ENCODE results near the gene LHFPL6. TPM values are rescaled to one million over a fixed set of nuclear protein-coding genes. Genes with fewer than 3 reads are reported as not detected.
A peak's percentile ranks its signal among the peaks of the same experiment; 100 is the strongest.

Gene LHFPL6
- total RNA-seq, 1 experiment from 2014 or later = 2.5 TPM

DNA sequence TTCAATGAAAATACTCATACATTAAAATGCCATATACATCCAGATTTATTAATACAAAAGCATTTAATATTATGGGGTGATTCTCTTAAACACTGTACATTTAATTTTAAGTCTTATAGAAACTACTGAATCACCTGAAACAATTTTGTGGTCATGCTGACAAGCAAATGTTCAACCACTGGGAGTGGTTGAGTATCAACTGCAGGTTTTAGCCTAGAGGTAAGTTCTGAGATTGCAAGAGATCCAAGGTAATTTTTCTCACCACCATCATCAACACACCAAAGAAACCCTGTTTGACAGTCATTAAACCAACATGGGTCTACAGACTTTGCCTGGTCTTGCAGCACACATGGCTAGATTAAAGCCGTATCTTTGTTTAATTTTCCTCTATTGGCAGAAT lies 196.3 kb downstream of the LHFPL6 start:
- Histone ChIP-seq H4K20me1 (ENCODE audit: insufficient read depth) (no peaks in the 10 kb centered on the region), H3F3A (ENCODE audit: insufficient read depth, low read depth) (no peaks in the 10 kb centered on the region), H2AFZ (no peak overlapping the region), H3K9me2 (ENCODE audit: insufficient read depth) (no peaks in the 10 kb centered on the region), H3K79me2 (ENCODE audit: low read depth) (no peaks in the 10 kb centered on the region), H3K36me3 (ENCODE audit: low read depth) (no peaks in the 10 kb centered on the region), H3K4me3 (no peak overlapping the region), H3K27ac (no peak overlapping the region), H3K4me1 (replicated peaks; ENCODE audit: insufficient read depth) (no peaks in the 10 kb centered on the region), H3K27me3 (ENCODE audit: insufficient read depth, low read depth) (no peaks in the 10 kb centered on the region), H3K9me3 (ENCODE audit: insufficient read depth, low read depth) (no peaks in the 10 kb centered on the region), H3K4me2 (no peak overlapping the region)
- TF ChIP-seq, protein P1, sequence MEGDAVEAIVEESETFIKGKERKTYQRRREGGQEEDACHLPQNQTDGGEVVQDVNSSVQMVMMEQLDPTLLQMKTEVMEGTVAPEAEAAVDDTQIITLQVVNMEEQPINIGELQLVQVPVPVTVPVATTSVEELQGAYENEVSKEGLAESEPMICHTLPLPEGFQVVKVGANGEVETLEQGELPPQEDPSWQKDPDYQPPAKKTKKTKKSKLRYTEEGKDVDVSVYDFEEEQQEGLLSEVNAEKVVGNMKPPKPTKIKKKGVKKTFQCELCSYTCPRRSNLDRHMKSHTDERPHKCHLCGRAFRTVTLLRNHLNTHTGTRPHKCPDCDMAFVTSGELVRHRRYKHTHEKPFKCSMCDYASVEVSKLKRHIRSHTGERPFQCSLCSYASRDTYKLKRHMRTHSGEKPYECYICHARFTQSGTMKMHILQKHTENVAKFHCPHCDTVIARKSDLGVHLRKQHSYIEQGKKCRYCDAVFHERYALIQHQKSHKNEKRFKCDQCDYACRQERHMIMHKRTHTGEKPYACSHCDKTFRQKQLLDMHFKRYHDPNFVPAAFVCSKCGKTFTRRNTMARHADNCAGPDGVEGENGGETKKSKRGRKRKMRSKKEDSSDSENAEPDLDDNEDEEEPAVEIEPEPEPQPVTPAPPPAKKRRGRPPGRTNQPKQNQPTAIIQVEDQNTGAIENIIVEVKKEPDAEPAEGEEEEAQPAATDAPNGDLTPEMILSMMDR (conservative IDR thresholded peaks at IDR 0.05) = 0 out of 2 replicates have a peak, but pooled peaks have one; percentile 4
- TF ChIP-seq EZH2 (IDR thresholded peaks at IDR 0.05; ENCODE audit: low read depth) = no peak
- ChIA-PET POLR2A (ENCODE audit: unreplicated experiment) (no interaction called here), CTCF (no interaction called here)
- intact Hi-C loops (cut with micrococcal nuclease; ENCODE audit: unreplicated experiment) = no loop called here
- BruUV-seq (replicated peaks) = no TSS peak
- no peak for DNase-seq

DNA sequence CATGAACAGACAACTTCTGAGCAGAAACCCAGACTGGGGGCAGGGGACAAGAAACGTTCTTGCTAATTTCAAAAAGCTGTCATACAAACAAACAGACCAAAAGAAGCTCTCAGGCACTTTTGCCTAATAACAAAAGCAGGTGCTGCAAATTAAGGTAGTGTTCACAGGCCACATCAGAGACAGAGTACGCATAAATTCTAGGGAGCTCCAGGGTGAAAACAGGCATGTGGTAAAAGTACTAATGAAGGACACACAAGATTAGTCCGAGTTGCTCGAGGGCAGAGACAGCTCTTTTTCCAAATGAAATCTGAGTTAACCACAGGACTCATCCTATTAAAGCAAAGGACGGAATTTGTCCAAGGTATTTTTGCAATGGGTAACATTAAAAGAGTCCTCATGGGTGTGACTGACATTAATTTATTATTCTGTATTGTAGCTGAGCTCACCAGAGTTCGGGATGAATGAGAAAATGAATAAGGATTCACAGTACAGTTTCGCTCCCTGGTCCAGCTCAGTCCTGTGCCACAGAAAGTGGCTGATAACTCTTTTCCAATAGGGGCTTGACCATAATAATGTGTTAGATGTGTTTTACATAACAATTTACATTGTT lies 197.3 kb downstream of the LHFPL6 start:
- Histone ChIP-seq H3K36me3 (ENCODE audit: low read depth) (no peaks in the 10 kb centered on the region), H3K4me3 (no peak overlapping the region), H3K9me2 (ENCODE audit: insufficient read depth) (no peaks in the 10 kb centered on the region), H3K4me1 (replicated peaks; ENCODE audit: insufficient read depth) (no peaks in the 10 kb centered on the region), H3K4me2 (no peak overlapping the region), H3K9me3 (ENCODE audit: insufficient read depth, low read depth) (no peaks in the 10 kb centered on the region), H4K20me1 (ENCODE audit: insufficient read depth) (no peaks in the 10 kb centered on the region), H3F3A (ENCODE audit: insufficient read depth, low read depth) (no peaks in the 10 kb centered on the region), H3K27ac (no peak overlapping the region), H2AFZ (no peak overlapping the region), H3K79me2 (ENCODE audit: low read depth) (no peaks in the 10 kb centered on the region), H3K27me3 (ENCODE audit: insufficient read depth, low read depth) (no peaks in the 10 kb centered on the region)
- DNase-seq = no peak
- TF ChIP-seq, protein P1 (conservative IDR thresholded peaks at IDR 0.05) = no peak
- TF ChIP-seq EZH2 (IDR thresholded peaks at IDR 0.05; ENCODE audit: low read depth) = no peak
- intact Hi-C loops (cut with micrococcal nuclease; ENCODE audit: unreplicated experiment) = no loop called here
- BruUV-seq (replicated peaks) = no TSS peak
- ChIA-PET CTCF (no interaction called here), POLR2A (ENCODE audit: unreplicated experiment) (interaction anchor here (0.7 kb wide), 1 partner anchor 44 kb away, joined by 3 read pairs; no protein-coding TSS in a partner anchor)

DNA sequence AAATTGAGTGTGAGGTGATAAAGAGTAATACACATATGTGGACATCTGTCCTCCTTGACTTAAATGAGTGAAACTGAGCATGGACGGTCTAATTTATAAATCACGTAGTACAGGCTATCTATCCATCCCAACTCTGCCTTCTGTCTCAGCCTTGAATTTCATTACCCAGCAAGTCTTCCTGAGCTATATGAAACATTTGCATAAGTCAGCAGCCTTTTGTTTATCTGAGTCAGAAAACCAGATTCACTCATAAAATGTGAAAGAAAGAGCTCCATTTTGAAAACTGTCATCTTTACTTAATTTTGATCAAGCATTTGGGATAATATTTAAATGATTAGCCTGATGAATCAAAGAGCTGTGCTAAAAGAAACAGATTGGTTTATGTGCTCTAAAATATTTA lies 197.9 kb downstream of the LHFPL6 start:
- CTCF ChIA-PET = no interaction called here
- intact Hi-C loops (cut with micrococcal nuclease; ENCODE audit: unreplicated experiment) = no loop called here
- Histone ChIP-seq H3K79me2 (ENCODE audit: low read depth) (no peaks in the 10 kb centered on the region), H3K4me2 (no peak overlapping the region), H3K9me2 (ENCODE audit: insufficient read depth) (no peaks in the 10 kb centered on the region), H3K36me3 (ENCODE audit: low read depth) (no peaks in the 10 kb centered on the region), H3K4me3 (no peak overlapping the region), H3K9me3 (ENCODE audit: insufficient read depth, low read depth) (no peaks in the 10 kb centered on the region), H3K27me3 (ENCODE audit: insufficient read depth, low read depth) (no peaks in the 10 kb centered on the region), H3K27ac (no peak overlapping the region), H3F3A (ENCODE audit: insufficient read depth, low read depth) (no peaks in the 10 kb centered on the region), H4K20me1 (ENCODE audit: insufficient read depth) (no peaks in the 10 kb centered on the region), H3K4me1 (replicated peaks; ENCODE audit: insufficient read depth) (no peaks in the 10 kb centered on the region), H2AFZ (no peak overlapping the region)
- no peak for DNase-seq
- POLR2A ChIA-PET (ENCODE audit: unreplicated experiment) = interaction anchor here (0.6 to 0.7 kb wide), 2 partner anchors 43 to 61 kb away, joined by 3 to 7 read pairs; no protein-coding TSS in a partner anchor
- no peak for TF ChIP-seq EZH2 (IDR thresholded peaks at IDR 0.05; ENCODE audit: low read depth)
- TF ChIP-seq, protein P1 (conservative IDR thresholded peaks at IDR 0.05) = no peak
- BruUV-seq (replicated peaks) = no TSS peak

Data from PC-9 (cell line).